BLaER1 treated with 17β-estradiol and CSF1 and Interleukin-3, amounts not matched to agents 10 nM and 100 nM (cell line): ENCODE data around the gene UXS1.

Experiments
- H3K27ac ChIP-seq, 11 experiments: shearing (Covaris generic); formaldehyde crosslinking; 2 replicates each; pipeline ENCODE4 v1.8.1; 2022
- H3K27me3 ChIP-seq, 11 experiments: shearing (Covaris generic); formaldehyde crosslinking; 2 replicates each; pipeline ENCODE4 v1.8.1; 2022
- H3K36me3 ChIP-seq, 11 experiments: shearing (Covaris generic); formaldehyde crosslinking; 2 replicates each; pipeline ENCODE4 v1.8.1; 2022
- H3K4me1 ChIP-seq, 10 experiments: shearing (Covaris generic); formaldehyde crosslinking; 2 replicates each; pipeline ENCODE4 v1.8.1; 2022
- H3K4me2 ChIP-seq, 11 experiments: shearing (Covaris generic); formaldehyde crosslinking; 2 replicates each; pipeline ENCODE4 v1.8.1; 2022
- H3K4me3 ChIP-seq, 10 experiments: shearing (Covaris generic); formaldehyde crosslinking; 2 replicates each; pipeline ENCODE4 v1.8.1; 2022
- H3K9ac ChIP-seq, 11 experiments: shearing (Covaris generic); formaldehyde crosslinking; 2 replicates each; pipeline ENCODE4 v1.8.1; 2022
- H3K9me3 ChIP-seq, 11 experiments: shearing (Covaris generic); formaldehyde crosslinking; replicated peaks in 1 of 11; 2 replicates each; pipeline ENCODE4 v1.8.1; 2022
- H4K20me1 ChIP-seq, 11 experiments: shearing (Covaris generic); formaldehyde crosslinking; 2 replicates each; pipeline ENCODE4 v1.8.1; 2022
- Cebpa-rat ChIP-seq, 11 experiments: shearing (Covaris generic); IDR thresholded peaks; 2 replicates each; pipeline ENCODE4 v1.8.1; 2022

UXS1 gene

GRCh38 chr2:106061611-106062349 is 132.3 kb downstream of the UXS1 start:
- no peak for TF ChIP-seq Cebpa-rat (IDR thresholded peaks at IDR 0.05)
- Histone ChIP-seq H3K9me3 (peaks cover 13 to 21% (median 15%) of the 10 kb centered on the region in 11 experiments; a peak in 21 of 22 replicates), H4K20me1 (no peaks in the 10 kb centered on the region), H3K27ac (no peak overlapping the region), H3K9ac (no peak overlapping the region), H3K27me3 (peaks cover 0 to 16% (median 11%) of the 10 kb centered on the region in 11 experiments; a peak in 16 of 22 replicates), H3K36me3 (no peaks in the 10 kb centered on the region), H3K4me2 (no peak overlapping the region), H3K4me3 (no peak overlapping the region), H3K4me1 (no peaks in the 10 kb centered on the region)

GRCh38 chr2:106059416-106060065 is 134.6 kb downstream of the UXS1 start:
- Histone ChIP-seq H4K20me1 (no peaks in the 10 kb centered on the region), H3K4me1 (peaks cover 0 to 7% (median 0%) of the 10 kb centered on the region in 10 experiments; a peak in 4 of 20 replicates), H3K27ac (no peak overlapping the region), H3K4me2 (no peak overlapping the region), H3K9me3 (peaks cover 0 to 4% (median 0%) of the 10 kb centered on the region in 11 experiments; a peak in 1 of 22 replicates), H3K27me3 (no peaks in the 10 kb centered on the region; a peak in 1 of 22 replicates), H3K9ac (no peak overlapping the region), H3K4me3 (no peak overlapping the region), H3K36me3 (no peaks in the 10 kb centered on the region)
- TF ChIP-seq Cebpa-rat (IDR thresholded peaks at IDR 0.05) = no peak

- H3K27me3 ChIP-seq = no peaks in the 10 kb centered on the region
- H4K20me1 ChIP-seq = no peaks in the 10 kb centered on the region
- no peak overlapping the region for H3K4me2 ChIP-seq
- no peak overlapping the region for H3K9ac ChIP-seq
- H3K4me1 ChIP-seq = peaks cover 1 to 12% (median 6%) of the 10 kb centered on the region in 10 experiments
- TF ChIP-seq Cebpa-rat (IDR thresholded peaks at IDR 0.05) = no peak
- no peak overlapping the region for H3K27ac ChIP-seq
- H3K9me3 ChIP-seq = peaks cover 0 to 4% (median 0%) of the 10 kb centered on the region in 11 experiments; a peak in 1 of 22 replicates
- H3K4me3 ChIP-seq = no peak overlapping the region
- no peaks in the 10 kb centered on the region for H3K36me3 ChIP-seq
These were observed 135.5 kb downstream of the UXS1 start for GRCh38 chr2:106058469-106059137.

GRCh38 chr2:106057206-106057605 is 136.9 kb downstream of the UXS1 start:
- Histone ChIP-seq H3K27ac (no peak overlapping the region), H3K27me3 (no peaks in the 10 kb centered on the region), H4K20me1 (no peaks in the 10 kb centered on the region), H3K4me1 (peaks cover 12 to 24% (median 16%) of the 10 kb centered on the region in 10 experiments), H3K4me2 (no peak overlapping the region), H3K9me3 (peaks cover 0 to 4% (median 0%) of the 10 kb centered on the region in 11 experiments; a peak in 1 of 22 replicates), H3K4me3 (no peak overlapping the region), H3K36me3 (no peaks in the 10 kb centered on the region), H3K9ac (no peak overlapping the region)
- no peak for TF ChIP-seq Cebpa-rat (IDR thresholded peaks at IDR 0.05)

- peaks cover 12 to 24% (median 16%) of the 10 kb centered on the region in 10 experiments for H3K4me1 ChIP-seq
These were observed 139.0 kb downstream of the UXS1 start for GRCh38 chr2:106054880-106055655.

GRCh38 chr2:106054321-106054720 is 139.8 kb downstream of the UXS1 start:
- peaks cover 0 to 15% (median 12%) of the 10 kb centered on the region in 11 experiments; a peak in 13 of 22 replicates for H3K9me3 ChIP-seq
- H3K27me3 ChIP-seq = no peaks in the 10 kb centered on the region
- H3K4me1 ChIP-seq = peaks cover 12 to 24% (median 16%) of the 10 kb centered on the region in 10 experiments
- H3K4me2 ChIP-seq = peak overlapping the region in 1 of 11 experiments; percentile 48; a peak in 1 of 22 replicates
- TF ChIP-seq Cebpa-rat (IDR thresholded peaks at IDR 0.05) = no peak
- H3K27ac ChIP-seq = no peak overlapping the region
- no peaks in the 10 kb centered on the region for H4K20me1 ChIP-seq
- no peak overlapping the region for H3K4me3 ChIP-seq
- no peaks in the 10 kb centered on the region for H3K36me3 ChIP-seq
- no peak overlapping the region for H3K9ac ChIP-seq

More at GRCh38 chr2:106054880-106055655, 139.0 kb downstream of the UXS1 start:
- Histone ChIP-seq H3K9me3 (peaks cover 0 to 15% (median 12%) of the 10 kb centered on the region in 11 experiments; a peak in 13 of 22 replicates), H3K4me3 (no peak overlapping the region), H3K9ac (no peak overlapping the region), H4K20me1 (no peaks in the 10 kb centered on the region), H3K27me3 (no peaks in the 10 kb centered on the region), H3K4me2 (peak overlapping the region in 3 of 11 experiments; percentile 12 to 32 (median 31); a peak in 3 of 22 replicates), H3K27ac (no peak overlapping the region), H3K36me3 (no peaks in the 10 kb centered on the region)
- no peak for TF ChIP-seq Cebpa-rat (IDR thresholded peaks at IDR 0.05)

GRCh38 chr2:106053581-106053980 is 140.5 kb downstream of the UXS1 start:
- no peak overlapping the region; a peak in 1 of 22 replicates for H3K27ac ChIP-seq
- no peaks in the 10 kb centered on the region for H3K27me3 ChIP-seq
- H3K36me3 ChIP-seq = no peaks in the 10 kb centered on the region
- no peaks in the 10 kb centered on the region for H4K20me1 ChIP-seq
- no peak for TF ChIP-seq Cebpa-rat (IDR thresholded peaks at IDR 0.05)
- H3K4me1 ChIP-seq = peaks cover 12 to 24% (median 16%) of the 10 kb centered on the region in 10 experiments
- H3K4me2 ChIP-seq = peak overlapping the region; percentile 48 to 69 (median 60)
- peaks cover 0 to 15% (median 12%) of the 10 kb centered on the region in 11 experiments; a peak in 13 of 22 replicates for H3K9me3 ChIP-seq
- H3K4me3 ChIP-seq = no peak overlapping the region
- H3K9ac ChIP-seq = no peak overlapping the region

- Histone ChIP-seq H3K4me1 (peaks cover 12 to 24% (median 16%) of the 10 kb centered on the region in 10 experiments), H3K27me3 (no peaks in the 10 kb centered on the region), H3K36me3 (no peaks in the 10 kb centered on the region), H3K9me3 (peaks cover 0 to 15% (median 12%) of the 10 kb centered on the region in 11 experiments; a peak in 13 of 22 replicates), H3K27ac (no peak overlapping the region), H4K20me1 (no peaks in the 10 kb centered on the region), H3K4me3 (no peak overlapping the region), H3K9ac (no peak overlapping the region), H3K4me2 (peak overlapping the region; percentile 48 to 69 (median 60))
- no peak for TF ChIP-seq Cebpa-rat (IDR thresholded peaks at IDR 0.05)
These were observed 141.0 kb downstream of the UXS1 start for GRCh38 chr2:106053116-106053515.
